Omental fat pad (tissue), 4 donors: Measurements from ENCODE around the gene C1GALT1C1. TPM values are rescaled to one million over a fixed set of nuclear protein-coding genes. Genes with fewer than 3 reads are reported as not detected.

Experiments used
- total RNA-seq, 4 donors: library from RNA; depleted of rRNA; stranded (reverse); fragments of >200 nt; gene quantifications; one replicate each; pipeline ENCODE4 v1.1.0, GENCODE V29; 2016

Gene C1GALT1C1
- total RNA-seq, 4 donors from 2014 or later = 20.8 to 37.1 (median 27.3) TPM

Other genes starting within 250 kb of the C1GALT1C1 start
- gene LAMP2, start 160.8 kb downstream of the C1GALT1C1 start, total RNA-seq = 100 to 1,000 TPM; 111 to 123 (median 117) TPM
- gene CUL4B, start 69.1 kb downstream of the C1GALT1C1 start, total RNA-seq = 10 to 100 TPM; 27.3 to 55.5 (median 30.3) TPM
- 10 to 100 TPM; 17.9 to 26.8 (median 21.3) TPM for gene MCTS1, start 26.0 kb downstream of the C1GALT1C1 start, total RNA-seq
- gene CT47B1, start 245.8 kb upstream of the C1GALT1C1 start, total RNA-seq = not detected